Activated T-cell treated with anti-CD3 and anti-CD28 coated beads for 24 hours (primary cell): ENCODE results near the gene SCARF2.

Source experiments
- DNase-seq: peaks from one replicate; pipeline ENCODE4 v3.0.0-alpha.2; 2020; ENCODE audit warnings: low read depth

The SCARF2 gene

DNA sequence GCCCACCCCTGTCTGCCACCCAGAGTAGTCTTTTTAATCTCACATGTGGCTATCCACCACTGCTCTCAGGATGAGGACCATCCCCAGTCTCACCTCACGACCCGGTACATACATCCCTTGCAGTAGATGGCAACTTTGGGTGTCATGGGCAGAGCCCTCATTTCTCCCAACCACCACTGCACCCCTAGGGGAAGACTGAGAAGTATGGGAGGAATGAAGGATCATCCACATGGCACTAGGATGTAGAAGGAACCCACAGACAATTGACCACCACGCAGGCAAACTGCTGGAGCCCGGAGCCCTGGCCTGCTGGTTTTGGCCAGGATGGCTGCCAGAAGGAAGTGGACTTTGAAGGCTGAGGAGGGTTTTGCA is 1.9 kb upstream of the SCARF2 start:
- no peak for DNase-seq

DNA sequence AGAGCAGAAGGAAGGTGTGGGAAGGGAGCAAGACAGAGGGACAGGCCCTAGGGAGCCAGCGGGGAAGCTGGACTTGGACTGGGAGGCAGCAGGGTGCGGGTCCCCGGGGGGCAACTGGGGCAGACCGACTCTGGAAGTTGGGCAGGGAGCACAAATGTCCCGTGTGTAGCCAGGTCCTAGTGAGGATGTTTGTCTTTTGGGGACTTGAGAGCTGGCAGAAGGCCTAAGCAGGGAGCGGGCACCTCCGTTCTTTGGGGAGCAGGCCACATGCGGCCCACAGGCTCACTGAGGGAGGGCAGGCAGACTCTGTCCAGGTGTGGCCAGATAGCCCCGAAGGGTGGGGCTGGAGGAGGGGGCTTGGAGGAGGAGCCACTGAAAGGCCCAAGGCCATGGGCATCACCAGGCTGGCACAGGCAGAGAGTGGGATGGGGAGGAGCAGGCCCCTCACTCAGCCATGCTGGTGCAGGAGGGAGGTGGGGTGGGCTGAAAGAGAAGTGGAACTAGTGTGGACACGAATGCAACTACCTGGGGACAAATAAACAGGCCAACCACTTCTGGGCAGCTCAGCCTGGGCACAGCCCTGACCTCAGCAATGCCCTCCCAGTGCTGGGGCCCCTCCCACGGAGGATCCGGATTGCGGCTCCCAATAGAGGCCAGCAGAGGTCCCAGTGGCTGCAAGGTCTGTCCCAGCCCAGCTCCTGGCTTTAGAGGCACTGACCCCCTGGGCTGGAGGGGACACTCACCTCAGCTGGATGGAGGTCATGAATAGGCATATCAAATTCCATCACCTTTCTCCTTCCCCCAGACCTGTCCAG is 1.3 kb upstream of the SCARF2 start:
- no peak for DNase-seq

DNA sequence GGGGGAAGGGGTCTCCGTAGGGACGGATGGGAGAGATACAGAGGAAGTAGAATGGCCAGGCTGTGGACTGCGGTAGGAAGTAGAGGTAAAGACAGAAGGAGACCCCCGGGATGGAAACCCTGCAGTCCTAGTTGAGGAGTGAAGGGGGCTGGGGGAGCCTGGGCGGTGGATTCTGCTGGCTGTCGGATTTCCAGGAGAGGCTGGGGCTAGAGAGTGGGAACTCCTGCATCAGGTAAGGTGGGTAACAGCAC is 727 bp upstream of the SCARF2 start:
- DNase-seq = no peak

DNA sequence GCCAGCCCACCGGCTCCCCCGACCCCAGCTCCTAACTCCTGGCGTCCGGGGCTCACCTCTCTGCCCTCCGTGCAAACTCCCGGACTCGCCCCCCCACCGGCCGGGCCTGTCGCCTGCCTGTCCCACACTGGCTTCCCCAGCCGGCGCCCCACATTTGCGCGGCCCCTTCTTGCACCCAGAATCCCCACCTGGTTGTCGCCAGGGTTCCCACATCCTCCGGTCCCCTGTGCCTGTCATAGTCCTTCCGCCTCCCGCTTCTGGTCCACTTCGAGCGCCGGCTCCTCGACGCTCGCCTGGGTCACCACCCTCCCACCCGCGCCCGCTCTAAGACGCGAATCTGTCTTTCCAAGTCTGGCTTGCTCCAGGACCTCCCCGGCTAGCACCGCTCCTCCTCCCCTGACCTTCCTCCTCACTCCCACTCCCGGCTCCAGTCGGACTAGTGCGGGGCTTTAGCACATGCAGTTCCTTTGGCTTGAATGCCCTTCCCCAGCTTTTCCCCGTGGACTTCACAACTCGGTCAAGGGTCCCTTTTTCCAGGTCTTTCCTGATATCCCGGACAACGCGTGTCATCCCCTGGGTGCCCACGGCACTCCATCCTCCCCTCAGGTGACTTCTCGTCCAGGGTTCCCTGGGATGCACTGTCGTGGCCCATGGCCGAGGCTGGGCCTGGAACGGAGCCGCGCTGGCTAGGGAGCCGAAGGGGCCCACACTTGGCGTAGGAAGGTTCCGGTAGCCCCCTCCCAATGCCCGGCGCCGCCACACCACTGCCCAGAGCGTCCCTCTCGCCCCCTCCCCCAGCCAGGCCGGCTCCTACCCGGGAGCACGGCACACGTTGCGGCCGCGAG is 635 bp downstream of the SCARF2 start:
- DNase-seq = no peak

DNA sequence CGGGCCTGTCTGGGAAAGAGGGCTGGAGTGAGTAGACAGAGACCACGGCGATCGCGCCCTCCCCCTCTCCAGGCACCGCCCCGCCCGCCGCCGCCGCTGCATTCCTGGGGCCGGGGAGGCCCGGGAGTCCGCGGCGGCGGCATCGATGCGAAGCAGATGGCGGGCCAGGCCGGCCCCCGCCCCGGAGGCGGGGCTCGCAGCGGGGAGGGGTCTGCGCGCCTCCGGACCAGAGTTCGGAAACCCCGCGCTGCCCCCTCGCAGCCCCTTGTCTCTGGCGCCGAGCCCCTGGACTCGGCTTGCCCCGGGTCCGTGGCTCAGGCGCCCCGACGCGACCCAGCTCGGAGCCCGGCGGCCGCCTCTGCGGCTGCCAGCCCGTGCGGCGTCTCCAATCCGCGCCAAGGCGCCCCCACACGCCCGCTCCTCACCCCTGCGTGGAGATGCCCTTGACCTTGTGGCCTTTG is 1.3 kb downstream of the SCARF2 start:
- DNase-seq = no peak

DNA sequence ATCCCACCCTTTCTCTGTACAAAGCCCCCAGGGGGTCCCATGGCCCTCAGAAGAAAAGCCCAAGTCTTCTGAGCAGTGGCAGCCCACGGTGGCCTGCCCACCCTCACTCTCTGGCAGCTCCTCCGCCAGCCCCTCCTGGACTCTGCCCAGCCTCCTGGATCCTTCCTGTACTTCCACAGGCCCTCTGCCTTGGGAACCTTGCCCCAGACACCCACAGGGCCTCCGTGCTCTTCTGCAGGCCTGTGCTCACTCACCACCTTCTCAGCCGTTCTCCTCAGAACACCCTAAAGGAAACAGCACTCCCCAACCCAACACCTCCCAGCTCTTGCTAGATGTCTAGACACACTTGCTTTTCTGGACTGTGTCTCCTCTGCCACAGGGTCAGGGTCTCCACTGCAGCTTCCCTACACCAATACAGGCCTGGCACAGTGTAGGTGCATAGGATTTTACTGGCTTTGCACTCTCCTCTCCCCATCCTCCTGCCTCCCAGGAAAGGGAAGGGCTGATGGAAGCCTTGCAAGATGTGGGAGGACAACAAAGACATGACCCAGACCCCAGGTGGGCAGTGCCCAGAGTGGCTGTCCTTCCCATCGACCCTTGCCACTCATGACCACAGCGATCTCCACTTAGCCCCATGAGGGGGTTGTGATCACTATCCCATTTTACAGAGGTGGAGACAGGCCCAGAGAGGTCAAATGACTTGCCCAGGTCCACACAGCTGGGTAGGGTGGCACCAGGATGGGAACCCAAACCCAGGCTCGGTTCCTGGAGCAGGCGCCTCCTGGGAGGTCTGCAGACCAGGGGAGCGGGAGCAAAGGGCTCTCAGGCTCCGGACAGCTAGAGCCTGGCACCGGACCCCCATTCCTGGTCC is 2.0 kb downstream of the SCARF2 start:
- DNase-seq = no peak

DNA sequence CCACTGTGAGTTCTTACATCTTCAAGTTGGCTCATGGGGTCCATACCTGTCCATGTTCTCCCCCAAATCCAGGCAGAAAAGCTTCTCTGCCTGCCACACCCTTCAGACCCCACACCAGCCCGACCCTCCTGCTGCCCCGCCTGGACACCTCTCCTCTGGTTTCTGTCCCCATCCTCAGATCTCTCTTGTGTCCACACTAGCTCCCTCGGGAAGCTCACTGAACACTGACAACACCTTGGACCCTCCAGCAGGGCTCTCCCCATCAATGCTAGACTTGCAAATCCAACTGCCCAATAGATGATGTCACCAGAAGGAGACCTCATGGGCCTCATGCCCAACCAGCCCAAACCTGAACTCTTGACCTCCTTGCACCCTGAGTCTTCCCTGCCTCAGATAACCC is 2.9 kb downstream of the SCARF2 start:
- no peak for DNase-seq

DNA sequence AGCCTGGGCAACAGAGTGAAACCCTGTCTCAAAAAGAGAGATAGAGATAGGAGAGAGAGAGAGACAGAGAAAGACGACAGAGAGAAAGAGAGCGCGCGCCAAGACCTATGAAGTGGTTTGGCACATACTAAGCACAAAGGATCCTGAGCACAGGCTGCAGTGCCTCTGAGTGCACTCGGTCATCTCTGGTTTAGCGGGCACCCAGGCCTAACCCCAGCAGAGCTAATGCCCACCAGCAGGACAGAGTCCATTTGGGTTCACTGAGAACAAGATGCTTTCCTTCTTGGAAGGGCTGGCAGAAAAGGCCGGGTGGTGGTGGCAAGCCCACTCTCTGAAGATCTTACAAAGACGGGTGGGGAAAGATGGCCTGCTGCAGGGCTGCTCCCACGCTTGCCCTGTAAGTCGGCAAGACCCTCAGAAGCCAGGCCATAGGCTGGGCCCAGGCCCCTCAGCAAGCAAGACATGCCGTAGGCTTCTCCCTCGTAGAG is 3.3 kb downstream of the SCARF2 start:
- DNase-seq = no peak

DNA sequence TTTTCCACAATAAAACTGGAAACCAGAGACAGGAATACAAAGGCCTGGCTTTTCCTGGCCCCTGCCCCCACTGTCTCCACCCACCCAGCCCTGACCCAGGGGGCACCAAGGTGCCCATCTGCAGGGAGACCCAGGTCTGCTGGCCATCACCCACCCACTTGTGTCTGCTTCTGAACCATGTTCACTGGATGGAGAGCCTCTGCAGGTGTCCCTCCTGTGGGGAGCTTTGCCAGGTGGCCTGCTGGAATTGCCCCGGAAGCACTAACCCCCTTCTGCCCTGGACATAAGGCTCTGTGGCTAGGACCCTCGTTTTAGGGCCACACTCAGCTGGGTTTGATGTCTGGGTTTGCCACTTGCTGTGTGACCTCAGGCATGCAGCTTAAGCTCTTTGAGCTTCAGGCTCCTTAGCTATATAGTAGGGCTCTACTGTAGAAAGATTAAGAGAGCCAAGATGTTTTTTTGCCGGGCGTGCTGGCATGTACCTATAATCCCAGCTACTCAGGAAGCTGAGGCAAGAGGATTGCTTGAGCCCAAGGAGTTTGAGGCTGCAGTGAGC is 3.9 kb downstream of the SCARF2 start:
- no peak for DNase-seq

DNA sequence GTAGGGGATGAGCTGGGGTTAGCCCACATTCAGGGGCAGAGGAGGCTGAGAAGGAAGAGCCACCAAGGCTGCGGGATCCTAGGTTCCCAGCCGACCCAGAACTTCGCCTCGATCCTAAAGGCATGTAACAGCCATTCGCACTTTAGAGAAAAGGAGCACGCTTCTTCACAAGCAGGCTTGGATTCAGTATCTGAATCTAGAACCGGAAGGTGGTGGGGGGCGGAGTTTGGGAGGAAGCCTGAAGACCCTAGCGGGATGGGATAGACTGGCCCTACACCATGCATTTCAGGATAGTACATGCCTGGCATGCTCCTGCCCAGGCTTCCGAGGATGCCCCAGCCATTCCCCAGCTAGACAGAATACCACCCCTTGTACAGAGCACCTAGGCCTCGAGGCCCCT is 4.4 kb downstream of the SCARF2 start:
- no peak for DNase-seq

DNA sequence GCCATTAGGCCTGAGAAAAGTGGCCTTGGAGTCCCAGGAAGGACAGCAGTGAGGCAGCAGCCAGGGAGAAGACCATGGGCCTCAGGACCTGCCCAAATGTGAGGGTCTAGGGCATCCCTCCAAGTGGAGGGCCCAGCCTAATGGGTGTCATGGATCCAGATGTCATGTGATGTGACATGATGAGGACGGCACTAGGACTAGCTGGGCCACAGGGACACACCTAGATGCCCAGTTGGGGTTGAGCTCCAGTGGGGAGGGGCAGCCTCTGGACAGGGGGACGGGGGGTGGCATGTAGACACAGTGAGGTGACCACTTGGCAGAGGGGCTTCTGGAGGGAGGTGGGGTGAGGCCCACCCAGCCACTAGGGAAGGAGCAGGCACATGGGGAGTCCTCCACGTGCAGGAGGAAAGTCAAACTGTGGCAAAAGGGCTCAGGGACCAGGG is 5.4 kb downstream of the SCARF2 start:
- DNase-seq = no peak

DNA sequence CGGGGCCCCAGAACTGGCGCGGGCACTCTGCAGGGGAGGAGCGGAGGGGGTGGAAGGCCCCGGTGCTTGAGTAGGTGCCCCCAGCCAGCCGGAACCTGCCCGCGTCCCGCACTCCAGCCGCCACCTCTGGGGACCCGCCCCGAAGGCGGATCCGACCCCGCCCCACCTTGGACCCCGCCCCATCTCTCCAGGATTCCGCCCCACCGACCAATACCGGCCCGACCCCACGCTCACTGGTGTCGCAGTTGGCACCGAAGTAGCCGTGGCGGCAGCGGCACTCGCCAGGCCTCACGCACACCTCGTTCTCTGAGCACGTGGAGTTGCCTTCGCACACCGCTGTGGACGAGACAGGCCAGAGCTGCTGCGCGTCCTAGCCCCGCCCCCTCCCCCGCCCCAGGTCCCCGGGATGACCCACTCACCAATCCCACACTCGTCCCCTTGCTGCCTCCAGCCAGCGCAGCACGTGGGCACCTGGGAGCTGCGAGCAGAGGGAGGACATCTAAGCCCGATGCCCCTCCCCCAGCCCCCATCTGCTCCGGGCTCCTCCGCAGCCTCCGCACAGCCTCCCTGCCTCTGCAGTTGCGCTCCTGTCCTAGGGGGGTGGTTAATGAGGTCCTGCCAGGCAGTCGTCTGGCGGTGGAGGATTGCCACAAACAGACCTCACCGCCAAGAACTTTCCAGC is 6.0 kb downstream of the SCARF2 start:
- DNase-seq = no peak

DNA sequence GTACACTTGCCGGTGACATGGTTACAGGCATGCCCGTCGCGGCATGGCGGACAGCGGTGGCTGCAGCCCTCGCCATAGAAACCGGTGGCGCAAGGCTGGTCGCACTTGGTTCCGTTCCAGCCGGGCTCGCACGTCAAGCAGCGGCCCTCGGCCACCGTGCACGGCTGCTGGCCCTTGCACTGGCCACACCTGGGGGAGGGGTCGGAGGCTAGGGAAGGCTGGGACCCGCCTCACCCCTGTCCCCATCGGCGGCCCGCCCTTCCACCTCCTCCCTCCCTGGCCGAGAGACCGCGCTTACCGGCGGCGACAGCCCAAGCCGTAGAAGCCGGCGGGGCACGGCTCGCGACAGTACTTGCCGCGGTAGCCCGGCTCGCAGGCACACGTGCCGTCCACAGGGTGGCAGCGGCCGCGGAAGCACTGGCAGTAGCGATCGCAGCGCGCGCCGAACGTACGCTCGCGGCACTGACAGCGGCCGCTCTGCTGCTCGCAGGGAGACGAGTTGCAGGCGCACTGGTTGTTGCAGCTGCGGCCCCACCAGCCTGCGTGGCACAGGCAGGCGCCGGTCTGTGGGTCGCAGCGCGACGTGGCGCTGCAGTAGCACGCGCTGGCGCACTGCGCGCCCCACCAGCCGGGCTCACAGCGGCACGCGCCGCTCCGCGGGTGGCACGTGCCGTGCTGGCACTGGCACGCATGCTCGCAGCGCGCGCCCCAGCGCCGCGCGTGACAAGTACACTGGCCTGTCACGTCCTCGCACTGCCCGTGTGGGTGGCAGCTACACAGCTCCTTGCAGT is 6.7 kb downstream of the SCARF2 start:
- DNase-seq = peak; percentile 39

DNA sequence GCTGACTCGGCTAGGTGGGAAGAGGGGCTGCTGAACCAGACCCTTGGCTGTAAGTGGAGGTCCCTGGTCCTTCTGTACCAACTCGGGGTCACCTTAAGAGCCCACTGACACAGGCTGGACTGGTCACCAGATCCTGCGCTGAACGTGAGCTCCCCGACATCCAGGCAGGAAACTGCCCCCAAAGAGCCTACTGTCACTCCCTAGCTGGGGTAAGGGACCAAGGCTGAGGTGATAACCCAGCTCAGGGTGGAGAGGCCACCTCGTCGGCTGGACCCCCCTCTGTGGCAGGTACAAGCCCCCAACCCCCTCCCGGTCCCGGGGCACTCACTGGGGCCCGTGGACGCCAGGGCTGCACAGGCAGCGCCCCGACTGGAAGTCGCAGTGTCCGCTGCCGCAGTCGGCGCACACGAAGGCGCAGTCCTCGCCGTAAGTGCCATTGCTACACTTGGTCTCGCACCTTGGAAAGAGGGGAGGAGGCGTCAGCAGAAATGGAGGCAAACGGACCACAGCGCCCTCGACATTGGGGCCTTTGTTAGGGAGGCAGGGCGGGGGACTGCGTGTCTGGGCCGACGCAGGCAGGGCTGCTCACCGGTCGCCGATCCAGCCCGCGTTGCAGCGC is 7.4 kb downstream of the SCARF2 start:
- DNase-seq = no peak

DNA sequence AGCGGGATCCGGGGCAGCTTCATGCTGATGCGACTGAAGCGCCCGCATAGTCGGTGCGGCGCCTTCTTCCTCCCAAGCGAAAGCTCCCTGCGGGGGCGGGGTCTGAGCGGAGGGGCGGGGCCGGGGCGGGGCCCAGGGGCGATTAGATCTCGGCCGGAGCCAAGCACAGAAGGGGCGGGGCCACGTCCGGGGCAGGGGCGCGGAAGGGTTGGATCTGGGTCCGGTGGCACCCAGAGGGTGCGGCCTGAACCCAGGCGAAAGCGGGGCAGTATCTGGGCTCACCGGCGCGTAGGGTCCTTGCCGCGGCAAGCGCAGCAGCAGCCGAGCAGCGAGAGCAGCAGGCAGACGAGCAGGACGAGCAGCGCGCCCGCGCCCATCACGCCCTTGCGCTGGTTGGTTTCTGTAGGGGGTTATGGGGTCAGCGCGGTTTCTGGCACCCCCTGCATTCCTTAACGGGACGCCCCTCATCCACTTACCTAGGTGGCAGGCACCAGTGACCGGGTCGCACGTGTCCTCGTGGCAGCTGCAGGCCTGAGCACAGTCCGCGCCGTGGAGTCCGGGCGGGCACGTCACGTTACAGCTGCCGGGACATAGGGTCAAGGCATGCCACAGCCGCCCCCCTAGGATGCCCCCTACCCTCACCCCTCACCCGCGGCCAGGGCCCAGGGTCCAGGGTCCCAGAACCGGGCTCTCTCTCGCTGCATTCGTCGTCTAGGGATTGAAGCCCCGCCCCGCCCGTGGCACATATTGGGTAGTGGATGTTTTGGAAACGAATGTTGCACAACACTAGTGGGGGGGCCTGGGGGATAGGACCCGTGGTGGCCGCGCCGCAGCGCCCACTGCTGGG is 8.1 kb downstream of the SCARF2 start:
- DNase-seq = peak; percentile 66

DNA sequence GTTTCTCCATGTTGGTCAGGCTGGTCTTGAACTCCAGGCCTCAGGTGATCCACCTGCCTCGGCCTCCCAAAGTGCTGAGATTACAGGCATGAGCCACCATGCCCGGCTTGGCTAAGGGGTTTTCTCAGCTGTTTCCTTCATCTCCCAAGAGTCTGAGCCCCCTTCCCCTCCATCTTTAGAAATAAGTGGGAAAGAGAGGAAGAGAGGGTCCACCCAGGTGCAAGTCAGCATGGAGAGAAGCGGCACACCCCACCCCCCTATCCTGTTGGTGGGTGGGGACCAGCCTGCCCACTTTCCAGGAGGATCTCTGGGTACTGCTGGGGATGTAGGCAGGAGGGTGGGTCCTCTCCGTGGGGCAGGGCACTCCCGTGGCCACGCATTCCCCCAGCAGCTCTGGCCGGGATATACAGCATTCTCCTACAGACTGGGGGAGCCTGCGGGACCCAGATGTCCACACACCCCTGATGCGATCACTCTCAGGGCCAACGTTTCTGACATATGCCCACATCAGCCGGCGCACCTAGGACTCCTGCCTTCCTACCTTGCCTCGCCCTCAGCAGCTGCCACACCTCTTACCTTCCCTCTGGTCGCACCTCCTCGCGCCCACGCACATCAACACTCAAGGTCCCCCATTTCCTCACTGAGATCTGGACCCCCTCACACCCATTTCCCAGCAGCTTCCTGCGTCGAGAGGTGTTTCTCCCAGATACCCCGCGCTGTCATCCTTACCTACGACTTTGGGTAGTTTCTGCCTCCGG is 8.9 kb downstream of the SCARF2 start:
- no peak for DNase-seq

DNA sequence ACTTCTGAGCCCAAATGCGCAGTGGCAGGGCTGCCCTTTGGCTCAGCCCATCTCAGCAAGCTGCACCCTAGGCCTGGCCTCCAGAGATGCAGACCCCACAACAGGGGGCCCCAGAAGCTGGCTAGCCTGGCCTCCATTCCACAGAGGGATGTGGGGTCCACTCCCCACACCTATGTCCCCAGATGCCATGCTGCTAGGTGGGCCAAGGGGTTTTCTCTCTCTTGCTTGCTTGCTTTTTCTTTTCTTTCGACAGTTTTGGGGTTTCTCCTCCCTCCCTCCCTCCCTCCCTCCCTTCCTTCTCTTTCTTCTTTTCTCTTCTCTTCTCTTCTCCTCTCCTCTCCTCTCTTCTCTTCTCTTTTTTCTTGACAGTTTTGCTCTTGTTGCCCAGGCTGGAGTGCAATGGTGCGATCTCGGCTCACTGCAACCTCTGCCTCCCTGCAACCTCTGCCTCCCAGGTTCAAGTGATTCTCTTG is 9.6 kb downstream of the SCARF2 start:
- DNase-seq = no peak
